Fibroblast of peridontal ligament (primary cell): ENCODE data around the gene NPIPA8.
"Not testable (repeated sequence)": the region's sequence is repeated elsewhere in the genome, so short reads cannot be mapped to it uniquely, and the experiment has no call there.

Experiments used
- DNase-seq: peaks from one replicate; pipeline ENCODE4 v3.0.0-alpha.2; 2010; ENCODE audit errors: extremely low read depth

Gene NPIPA8

DNA sequence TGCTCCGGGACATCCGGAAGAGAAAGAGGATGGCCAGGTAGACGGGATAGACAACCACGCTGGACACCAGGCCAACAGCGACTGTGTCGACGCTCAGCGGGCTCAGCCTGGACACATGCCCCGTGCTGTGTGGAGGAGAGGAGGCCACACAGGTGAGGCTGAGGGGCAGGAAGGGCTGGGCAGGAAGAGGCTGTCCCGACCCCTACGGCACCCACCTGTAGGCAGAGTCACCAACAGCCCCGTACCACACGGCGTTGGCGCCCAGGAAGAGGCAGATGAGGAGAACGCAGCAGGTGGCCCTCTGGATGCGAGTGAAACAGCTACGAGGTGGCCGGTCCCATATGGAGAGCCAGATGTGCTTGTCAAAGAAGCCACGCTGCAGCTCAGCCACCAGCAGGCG, at the start of gene NPIPA8:
Gene NPIPA8, minus strand, starts transcription at position 101 of the 400 bp plus-strand sequence. CDS start 4,074 bp downstream, outside the sequence.
- DNase-seq, result not testable (repeated sequence)

- DNase-seq, result not testable (repeated sequence)
Measured at GRCh38 chr16:18385285-18385684, 48.7 kb upstream of the NPIPA8 start.

GRCh38 chr16:18384869-18385268, 48.3 kb upstream of the NPIPA8 start:
- DNase-seq, result not testable (repeated sequence)

DNA sequence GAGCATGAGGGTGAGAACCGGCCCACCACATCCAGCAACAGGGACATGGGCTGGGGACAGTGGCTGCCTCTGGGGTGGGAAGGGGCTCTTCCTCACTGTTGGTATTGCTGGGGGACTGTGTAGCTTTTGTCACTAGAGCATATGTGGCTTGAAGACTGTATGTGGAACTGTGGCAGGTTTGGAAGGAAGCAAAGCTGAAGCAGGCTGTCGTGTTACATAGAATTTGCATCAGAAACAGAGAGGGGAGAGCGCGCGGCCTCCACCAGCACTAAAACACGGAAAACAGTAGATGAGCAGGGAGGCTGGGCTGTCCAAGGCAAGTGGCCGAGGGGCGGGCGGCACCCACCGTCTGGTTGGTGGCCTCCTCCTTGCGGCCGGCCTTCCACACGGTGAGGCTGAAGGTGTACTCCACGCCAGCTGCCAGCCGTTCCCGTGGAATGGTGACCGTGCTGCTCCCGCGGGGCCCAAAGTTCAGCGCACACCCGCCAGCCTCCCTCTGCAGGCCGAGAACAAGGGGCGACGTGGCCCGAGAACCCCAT, 47.6 kb upstream of the NPIPA8 start:
- DNase-seq, result not testable (repeated sequence)

DNA sequence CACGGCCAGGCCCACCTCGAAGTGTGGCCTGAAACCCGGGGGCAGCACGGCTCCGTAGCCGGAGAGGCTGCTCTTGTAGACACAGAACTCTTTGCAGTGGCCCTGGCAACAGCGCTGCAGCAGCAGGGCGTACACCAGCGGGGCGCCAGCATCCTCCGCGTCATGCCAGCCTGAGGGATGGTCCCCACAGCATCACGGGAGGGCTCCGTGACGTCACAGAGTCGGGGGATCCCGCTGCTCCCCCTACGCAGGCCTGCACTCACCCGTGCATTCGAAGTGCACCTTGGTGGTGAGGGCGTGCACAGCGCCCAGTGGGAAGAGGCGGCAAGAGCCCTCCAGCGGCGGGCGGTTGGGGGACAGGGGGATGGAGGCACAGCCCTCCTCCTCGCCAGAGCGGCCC, 46.2 kb upstream of the NPIPA8 start:
- DNase-seq, result not testable (repeated sequence)

- not testable (repeated sequence) for DNase-seq
Measured at GRCh38 chr16:18347742-18348141, 11.2 kb upstream of the NPIPA8 start.

DNA sequence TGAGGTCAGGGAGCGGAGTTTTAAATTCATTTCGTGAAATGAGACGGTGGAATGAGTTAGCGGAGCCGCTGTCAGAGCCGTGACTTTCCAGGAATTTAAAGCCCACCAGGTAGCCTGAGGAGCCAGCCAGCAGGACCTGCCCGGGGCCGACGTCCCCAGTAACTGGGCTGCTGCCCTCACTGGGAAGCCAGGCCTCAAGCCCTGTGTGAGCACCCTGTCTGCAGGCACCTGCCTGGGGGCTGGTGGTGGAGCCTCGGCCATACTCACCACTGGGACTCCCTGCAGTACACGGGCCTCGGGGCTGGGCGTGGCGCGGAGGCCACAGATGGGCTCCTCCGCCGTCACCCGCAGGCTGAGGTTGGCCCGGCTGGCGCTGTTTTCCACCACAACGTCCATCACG, 10.5 kb upstream of the NPIPA8 start:
- DNase-seq, result not testable (repeated sequence)

DNA sequence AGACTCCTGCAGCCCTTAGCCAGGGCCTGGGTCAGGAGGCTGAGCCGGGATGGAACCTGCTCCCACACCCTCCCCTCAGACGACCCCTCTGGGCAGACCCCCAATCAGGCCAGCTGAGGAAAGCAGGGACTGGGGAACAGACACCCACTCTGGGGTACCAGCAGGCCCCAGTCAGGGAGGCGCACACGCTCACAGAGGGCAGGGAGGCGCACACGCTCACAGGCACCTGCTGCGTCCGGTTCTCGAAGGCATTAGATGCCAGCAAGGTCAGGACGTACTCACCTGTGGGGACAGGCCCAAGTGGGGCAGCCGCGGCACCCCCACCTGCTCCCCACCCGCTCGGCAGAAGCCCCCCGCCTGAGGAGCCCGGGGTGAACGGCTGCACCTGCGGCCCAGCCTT, 8.1 kb upstream of the NPIPA8 start:
- DNase-seq, result not testable (repeated sequence)

DNA sequence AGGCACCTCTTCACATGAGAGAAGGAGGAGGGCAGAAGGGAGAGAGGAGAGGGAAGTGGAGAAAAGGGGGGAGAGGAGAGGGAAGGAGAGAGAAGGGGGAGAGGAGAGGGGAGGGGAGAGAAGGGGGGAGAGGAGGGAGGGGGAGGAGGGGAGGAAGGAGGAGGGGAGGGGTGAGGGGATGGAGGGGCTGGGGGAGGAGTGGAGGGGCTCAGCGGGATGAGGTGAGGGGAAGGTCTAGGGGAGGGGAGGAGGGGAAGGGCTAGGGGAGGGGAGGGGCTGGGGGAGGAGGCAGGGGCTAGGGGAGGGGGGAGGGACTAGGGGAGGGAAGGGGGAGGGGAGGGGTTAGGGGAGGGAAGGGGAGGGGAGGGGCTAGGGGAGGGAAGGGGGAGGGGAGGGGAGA, 5.5 kb upstream of the NPIPA8 start:
- not testable (repeated sequence) for DNase-seq

GRCh38 chr16:18341417-18341960, 5.0 kb upstream of the NPIPA8 start:
- not testable (repeated sequence) for DNase-seq

DNA sequence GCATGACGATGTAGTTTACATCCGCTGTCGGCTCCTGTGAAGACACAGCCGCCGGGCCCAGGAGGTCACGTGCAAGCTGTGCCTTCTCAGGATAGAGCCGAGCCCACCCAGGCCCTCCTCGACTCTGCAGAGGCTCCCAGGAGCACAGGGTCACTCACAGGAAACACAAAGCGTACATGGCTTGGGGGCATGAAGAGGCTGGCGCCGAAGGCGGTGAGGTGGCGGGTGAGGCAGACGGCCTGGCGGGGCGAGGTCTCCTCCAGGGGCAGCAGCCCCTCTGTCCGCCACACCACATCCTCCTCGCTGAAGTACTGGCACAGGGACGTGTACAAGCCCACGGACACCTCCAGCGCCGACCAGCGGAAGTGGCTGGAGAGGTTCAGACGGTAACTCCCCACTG, 2.7 kb upstream of the NPIPA8 start:
- not testable (repeated sequence) for DNase-seq

GRCh38 chr16:18311811-18312210, 24.7 kb downstream of the NPIPA8 start:
- DNase-seq, result not testable (repeated sequence)

- DNase-seq, result not testable (repeated sequence)
Measured at GRCh38 chr16:18309159-18309558, 27.4 kb downstream of the NPIPA8 start.

- not testable (repeated sequence) for DNase-seq
Measured at GRCh38 chr16:18307241-18307640, 29.3 kb downstream of the NPIPA8 start.

DNA sequence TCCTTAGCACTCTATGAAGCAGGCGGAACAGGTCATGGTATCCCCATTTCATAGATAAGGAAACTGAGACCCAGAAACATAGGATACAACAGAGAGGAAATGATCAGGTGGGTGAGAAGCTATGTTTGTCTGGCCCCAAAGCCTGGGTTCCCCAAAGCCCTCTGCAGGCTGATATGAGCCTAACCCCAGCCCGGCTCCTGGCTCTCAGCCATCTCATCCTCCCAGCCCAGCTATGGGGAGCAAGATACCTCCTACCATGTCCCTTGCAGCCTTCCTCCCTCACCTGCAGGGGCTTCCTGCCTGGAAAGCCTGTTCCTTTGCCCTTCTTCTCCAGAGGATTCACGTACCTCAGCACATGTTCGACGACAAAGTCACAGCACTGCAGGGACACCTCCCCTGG, 30.5 kb downstream of the NPIPA8 start:
- DNase-seq, result not testable (repeated sequence)

GRCh38 chr16:18303059-18303706, 33.4 kb downstream of the NPIPA8 start:
- DNase-seq, result not testable (repeated sequence)

GRCh38 chr16:18297714-18298113, 38.8 kb downstream of the NPIPA8 start:
- DNase-seq, result not testable (repeated sequence)

DNA sequence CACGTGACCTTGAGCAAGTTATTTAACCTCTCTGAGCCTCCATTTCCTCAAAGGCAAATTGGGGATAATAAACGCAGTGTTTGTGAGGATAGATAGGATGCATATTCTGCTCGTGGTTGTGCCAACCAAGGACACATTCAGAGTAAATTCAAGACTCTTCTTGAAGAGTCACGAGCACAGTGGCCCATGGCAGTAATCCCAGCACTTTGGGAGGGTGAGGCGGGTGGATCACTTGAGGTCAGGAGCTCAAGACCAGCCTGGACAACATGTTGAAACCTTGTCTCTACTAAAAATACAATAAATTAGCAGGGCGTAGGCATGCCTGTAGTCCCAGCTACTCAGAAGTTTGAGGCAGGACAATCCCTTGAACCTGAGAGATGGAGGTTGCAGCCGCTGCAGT, 39.6 kb downstream of the NPIPA8 start:
- DNase-seq, result not testable (repeated sequence)

GRCh38 chr16:18294371-18294770, 42.2 kb downstream of the NPIPA8 start:
- not testable (repeated sequence) for DNase-seq

DNA sequence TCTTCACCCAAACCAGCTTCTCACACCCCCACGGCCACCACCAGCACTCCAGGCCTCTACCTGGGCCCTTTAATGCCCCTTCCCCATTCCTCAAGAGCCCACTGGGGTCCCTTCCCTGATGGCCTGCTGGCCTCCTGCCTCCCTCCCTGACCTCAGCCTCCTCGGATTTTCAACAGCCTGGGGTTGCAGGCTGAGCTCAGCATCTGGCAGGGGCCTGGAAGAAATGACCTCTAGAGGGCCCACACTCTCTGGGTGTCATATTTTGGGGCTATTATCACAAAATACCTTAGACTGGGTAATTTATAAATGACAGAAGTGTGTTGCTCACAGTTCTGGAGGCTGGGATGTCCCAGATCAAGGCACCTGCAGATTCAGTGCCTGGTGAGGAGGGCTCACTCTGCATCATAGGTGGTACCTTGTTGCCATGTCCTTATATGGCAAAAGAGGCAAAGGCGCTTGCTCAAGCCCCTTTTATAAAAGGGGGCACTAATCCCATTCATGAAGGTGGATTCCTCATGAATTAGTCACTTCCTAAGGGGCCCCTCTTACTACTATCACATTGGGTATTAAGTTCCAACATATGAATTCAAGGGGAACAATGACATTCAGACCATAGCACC, 43.1 kb downstream of the NPIPA8 start:
- not testable (repeated sequence) for DNase-seq

GRCh38 chr16:18290959-18291358, 45.6 kb downstream of the NPIPA8 start:
- not testable (repeated sequence) for DNase-seq

GRCh38 chr16:18286342-18286741, 50.2 kb downstream of the NPIPA8 start:
- not testable (repeated sequence) for DNase-seq

DNA sequence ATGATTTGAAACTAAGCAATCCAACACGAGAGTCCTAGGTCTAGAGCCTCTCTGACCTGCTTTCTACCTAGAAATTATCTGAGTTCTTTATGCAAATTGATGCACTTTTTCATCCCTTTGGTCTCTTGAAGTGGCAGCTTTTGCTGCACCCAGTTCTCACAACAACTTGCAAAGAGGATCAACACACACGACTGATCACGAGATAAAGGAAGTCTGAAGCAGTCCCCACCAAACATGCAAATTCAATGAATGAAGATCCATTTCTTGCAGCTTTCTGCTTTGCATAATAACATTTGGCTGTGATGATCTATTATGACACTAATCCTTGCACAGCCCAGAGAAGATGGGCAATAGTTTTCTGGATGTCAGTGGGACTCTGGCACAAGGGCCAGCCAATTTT, 56.2 kb downstream of the NPIPA8 start:
- not testable (repeated sequence) for DNase-seq
